GM12878 (cell line): Measurements from ENCODE around the gene RAB28. TPM values are rescaled to one million over a fixed set of nuclear protein-coding genes. Genes with fewer than 3 reads are reported as not detected.

Experiments used
- ATAC-seq: fragments of 200-7000 bp; cut with Tn5 transposase; 3 replicates; pipeline ENCODE4 v1.9.1; 2020; ENCODE audit warnings: mild to moderate bottlenecking, moderate library complexity
- BruUV-seq: library from RNA; stranded (reverse); fragments of 400-500 nt; replicated peaks from 2 replicates; lab custom pipeline; 2021; lab: Mats Ljungman, UMichigan
- CTCF ChIA-PET: fragments of 300-600 bp; sonication (Branson Sonifier 250); formaldehyde crosslinking; extraction: SDS; loops from one replicate; lab custom pipeline; 2021; ENCODE audit warnings: inconsistent platforms; lab: Yijun Ruan, JAX
- POLR2A ChIA-PET: fragments of 350-600 bp; formaldehyde crosslinking; extraction: SDS; loops from one replicate; lab custom pipeline; 2021; ENCODE audit warnings: inconsistent platforms; lab: Charles Lee
- RAD21 ChIA-PET: fragments of 300-600 bp; sonication (Branson Sonifier 250); formaldehyde crosslinking; loops from one replicate; lab custom pipeline; 2023; ENCODE audit warnings: antibody characterized with exemption; ENCODE audit not compliant: unreplicated experiment; lab: Charles Lee
- SMC1A ChIA-PET: fragments of 300-600 bp; sonication (Branson Sonifier 250); formaldehyde crosslinking; loops from one replicate; lab custom pipeline; 2023; ENCODE audit not compliant: unreplicated experiment, uncharacterized antibody; lab: Charles Lee
- DNase-seq: peaks from one replicate; pipeline ENCODE4 v3.0.0-alpha.2; 2011; ENCODE audit warnings: low read depth, low spot score
- FAIRE-seq: peaks from 3 replicates; lab custom pipeline; 2011; peaks lifted over from hg19 to GRCh38; lab: Jason Lieb, UNC
- H2AFZ ChIP-seq: 2 replicates; pipeline ENCODE4 v1.6.0; 2011; ENCODE audit warnings: low read depth, low read length, control low read depth; ENCODE audit not compliant: control insufficient read depth
- H3K27ac ChIP-seq: 2 replicates; pipeline ENCODE4 v1.5.1; 2011; ENCODE audit warnings: control low read depth; ENCODE audit not compliant: control insufficient read depth, insufficient read depth
- H3K27me3 ChIP-seq, 2 experiments: replicated peaks in 1 of 2; 2 replicates each; pipeline versions ENCODE4 v1.6.0 to v1.6.1; 2011; ENCODE audit warnings: low read length in 1 of 2; ENCODE audit not compliant: control insufficient read depth in 2 of 2, insufficient read depth in 2 of 2
- H3K36me3 ChIP-seq, 2 experiments: 2 replicates each; pipeline ENCODE4 v1.5.1; 2011; ENCODE audit warnings: low read length in 1 of 2; ENCODE audit not compliant: control insufficient read depth in 2 of 2, insufficient read depth in 2 of 2
- H3K4me1 ChIP-seq: 2 replicates; pipeline ENCODE4 v1.6.1; 2011; ENCODE audit warnings: mild to moderate bottlenecking, low read length, moderate library complexity, mixed read lengths; ENCODE audit not compliant: control insufficient read depth, insufficient read depth
- H3K4me2 ChIP-seq: 2 replicates; pipeline ENCODE4 v1.6.0; 2011; ENCODE audit warnings: control low read depth; ENCODE audit not compliant: control insufficient read depth, insufficient read depth
- H3K4me3 ChIP-seq: fragments of 200-600 bp; sonication (generic); 2 replicates; pipeline ENCODE4 v1.5.1; 2016
- H3K79me2 ChIP-seq: 2 replicates; pipeline ENCODE4 v1.6.0; 2011; ENCODE audit warnings: low read length; ENCODE audit not compliant: control insufficient read depth, insufficient read depth
- H3K9ac ChIP-seq: 2 replicates; pipeline ENCODE4 v1.8.0; 2011; ENCODE audit warnings: low read length, control low read depth, mixed read lengths; ENCODE audit not compliant: control insufficient read depth, insufficient read depth
- H3K9me3 ChIP-seq: replicated peaks from 3 replicates; pipeline ENCODE4 v1.5.1; 2011; ENCODE audit warnings: mild to moderate bottlenecking, low read length; ENCODE audit not compliant: control insufficient read depth, insufficient read depth
- H4K20me1 ChIP-seq: 2 replicates; pipeline ENCODE4 v1.6.0; 2011; ENCODE audit not compliant: control insufficient read depth, insufficient read depth
- BACH1 ChIP-seq: fragments of 450-650 bp; IDR thresholded peaks from 2 replicates; pipeline ENCODE4 v1.6.1; 2017; ENCODE audit warnings: mild to moderate bottlenecking, borderline replicate concordance
- BHLHE40 ChIP-seq, 2 experiments: fragments of 450-650 bp in 1 of 2; IDR thresholded peaks; 2 replicates each; pipeline ENCODE4 v1.6.1; 2011 to 2017; ENCODE audit warnings: low read depth in 2 of 2, borderline replicate concordance in 1 of 2, improper control_type of control experiment in 1 of 2, low read length in 1 of 2, mild to moderate bottlenecking in 1 of 2
- BRCA1 ChIP-seq: IDR thresholded peaks from 2 replicates; pipeline ENCODE4 v1.6.1; 2011; ENCODE audit warnings: low read depth, low read length, improper control_type of control experiment
- CBX5 ChIP-seq: sonication (generic); IDR thresholded peaks from 2 replicates; pipeline ENCODE4 v1.6.1; 2016; ENCODE audit warnings: low read depth, moderate library complexity, mild to moderate bottlenecking, inconsistent platforms
- CREB1 ChIP-seq: IDR thresholded peaks from 2 replicates; pipeline ENCODE4 v1.6.1; 2012; ENCODE audit warnings: low read depth, mild to moderate bottlenecking, inconsistent platforms
- CTCF ChIP-seq, 3 experiments: IDR thresholded peaks in 2 of 3; conservative IDR thresholded peaks in 1 of 3; 2 replicates each; pipeline ENCODE4 v1.5.1; 2011; ENCODE audit warnings: low read depth in 3 of 3, low read length in 3 of 3, mild to moderate bottlenecking in 3 of 3, control low read depth in 2 of 3, moderate library complexity in 2 of 3, inconsistent platforms in 1 of 3, mixed read lengths in 1 of 3; ENCODE audit not compliant: control insufficient read depth in 2 of 3, insufficient read depth in 1 of 3; ENCODE audit errors: extremely low read depth in 1 of 3
- HDGF ChIP-seq: fragments of 450-650 bp; IDR thresholded peaks from 2 replicates; pipeline ENCODE4 v1.6.1; 2016; ENCODE audit warnings: antibody characterized with exemption
- IKZF1 ChIP-seq: fragments of 450-650 bp; conservative IDR thresholded peaks from 2 replicates; pipeline ENCODE4 v1.6.1; 2017; ENCODE audit warnings: antibody characterized with exemption, mild to moderate bottlenecking
- IRF3 ChIP-seq: fragments of 450-650 bp; IDR thresholded peaks from 2 replicates; pipeline ENCODE4 v1.6.1; 2014; ENCODE audit warnings: mild to moderate bottlenecking
- NFXL1 ChIP-seq: fragments of 450-650 bp; IDR thresholded peaks from 2 replicates; pipeline ENCODE4 v1.6.1; 2017; ENCODE audit warnings: antibody characterized with exemption, mild to moderate bottlenecking, borderline replicate concordance
- RELA ChIP-seq: fragments of 450-650 bp; IDR thresholded peaks from 2 replicates; pipeline ENCODE4 v1.8.0; 2014; ENCODE audit warnings: borderline replicate concordance; ENCODE audit not compliant: partially characterized antibody
- ZNF207 ChIP-seq: fragments of 450-650 bp; IDR thresholded peaks from 2 replicates; pipeline ENCODE4 v1.6.1; 2014; ENCODE audit warnings: antibody characterized with exemption, mild to moderate bottlenecking, borderline replicate concordance
- ZNF217 ChIP-seq: fragments of 450-650 bp; IDR thresholded peaks from 2 replicates; pipeline ENCODE4 v1.6.1; 2017; ENCODE audit warnings: antibody characterized with exemption, mild to moderate bottlenecking
- WGBS: methylation state at CpG from one replicate; pipeline ENCODE4 v1.1.6; 2016; ENCODE audit warnings: low lambda C conversion rate; ENCODE audit not compliant: insufficient replicate concordance, insufficient coverage; ENCODE audit errors: missing lambda C conversion rate; 5-methylcytosine and 5-hydroxymethylcytosine counted together
- in situ Hi-C: fragments of 300-500 bp; cut with MboI; formaldehyde crosslinking; loops from 9 replicates; pipeline ENCODE4 v1.14.3; 2018; ENCODE audit warnings: mixed read lengths
- intact Hi-C: fragments of 100-400 bp; cut with micrococcal nuclease; formaldehyde crosslinking; loops from one replicate; pipeline ENCODE4 v1.14.2; 2022; ENCODE audit not compliant: unreplicated experiment
- polyA plus RNA-seq, 11 experiments: library from polyadenylated mRNA; depleted of rRNA in 4 of 11; unstranded in 6 of 11; stranded (reverse) in 5 of 11; fragments of >200 nt; fragmentation: Nextera tagmentation in 4 of 11; fragmentation: Illumina TruSeq in 1 of 11; extraction: Ambion mirVana in 4 of 11; extraction: Trizol in 1 of 11; gene quantifications; 1 replicate in 1 of 11; 2 replicates in 10 of 11; pipeline versions ENCODE4 v1.2.1 to v1.2.3, GENCODE V29; 2011 to 2016; ENCODE audit warnings: inconsistent platforms in 2 of 11, missing spikeins in 2 of 11, low read depth in 1 of 11
- total RNA-seq, 4 experiments: library from RNA; depleted of rRNA in 3 of 4; stranded (reverse); fragments of >200 nt in 3 of 4; fragmentation: Illumina TruSeq in 1 of 4; extraction: Trizol in 1 of 4; gene quantifications; 2 replicates each; pipeline versions ENCODE4 v1.2.1 to v1.2.3, GENCODE V29; 2013 to 2021
- TF ChIP-seq, protein P1 (sequence below): IDR thresholded peaks from 2 replicates; pipeline ENCODE4 v1.6.1; 2012; ENCODE audit warnings: low read depth, low read length, improper control_type of control experiment
- TF ChIP-seq, protein P2 (sequence below): fragments of 450-650 bp; IDR thresholded peaks from 2 replicates; pipeline ENCODE4 v1.6.1; 2017; ENCODE audit warnings: low read depth, mild to moderate bottlenecking, moderate library complexity

The RAB28 gene
- total and polyA plus RNA-seq, 10 of the 15 experiments (the other 5 are each of a cell fraction or from before 2014, with no cell fraction given): 5.8 to 29.3 (median 16.9) TPM

DNA sequence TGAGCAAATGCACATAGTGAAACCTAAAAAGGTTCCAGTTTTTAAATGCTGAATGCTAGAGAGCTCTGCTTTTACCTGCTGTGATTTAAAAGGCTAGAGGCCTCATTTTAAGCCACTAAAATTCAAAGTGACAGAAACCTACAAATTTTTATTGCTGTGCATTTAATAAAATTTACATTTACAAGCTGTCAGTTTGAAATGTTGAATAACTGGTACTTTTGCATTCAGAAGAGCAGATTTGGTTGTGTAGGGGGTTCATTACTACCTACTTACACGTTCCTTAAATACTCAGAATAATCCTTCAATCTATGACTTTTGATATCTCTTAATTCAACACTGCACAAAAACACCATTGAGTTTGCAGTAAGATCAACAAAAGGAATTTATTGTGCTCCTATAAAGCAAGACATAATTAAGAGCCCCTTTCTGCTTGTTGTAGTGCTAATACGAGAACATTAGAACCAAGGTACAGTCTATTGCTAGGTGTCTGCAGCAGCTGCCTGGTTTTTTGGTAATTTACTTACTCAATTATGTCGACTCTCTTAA, 32.2 kb upstream of the RAB28 start (continued):
- TF ChIP-seq CTCF (IDR thresholded peaks at IDR 0.05 in 2 of 3, conservative IDR thresholded peaks at IDR 0.05 in 1 of 3; ENCODE audit: control insufficient read depth in 2 of 3, extremely low read depth in 1 of 3, insufficient read depth in 1 of 3, low read depth in 3 of 3, low read length in 3 of 3) (no peak), IKZF1 (no peak), NFXL1 (no peak), CBX5 (no peak), ZNF217 (no peak)

DNA sequence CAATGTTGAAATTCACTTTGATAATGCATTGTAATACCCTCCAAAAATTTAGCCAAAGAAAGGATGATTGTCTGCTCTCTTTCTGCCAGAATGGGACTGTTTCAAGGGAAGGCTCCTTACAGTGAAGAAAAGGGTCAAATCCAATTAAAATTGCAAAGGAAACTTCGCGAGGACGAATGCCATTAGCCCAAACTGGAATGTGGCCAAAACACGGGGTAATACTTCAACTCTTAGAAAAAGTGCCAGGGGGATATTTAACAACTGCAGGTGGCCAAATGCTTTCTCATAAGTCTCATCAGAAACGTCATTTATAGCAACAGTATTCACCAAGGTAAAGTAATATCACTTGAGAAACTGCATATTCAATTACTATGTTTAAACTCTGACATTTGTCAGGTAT, 31.1 kb upstream of the RAB28 start:
- ATAC-seq (no peak), FAIRE-seq (no peak)
- H3K79me2 ChIP-seq: no peaks in the 10 kb centered on the region
- WGBS: 54% methylated on average over 5 of the region's 5 CpGs
- no peaks in the 10 kb centered on the region for H3K4me1 ChIP-seq
- ChIA-PET RAD21 (no interaction called here), POLR2A (no interaction called here)
- no peak overlapping the region for H2AFZ ChIP-seq
- no peak overlapping the region for H3K4me2 ChIP-seq
- in situ Hi-C loops: no loop called here
- H3K9ac ChIP-seq: no peak overlapping the region
- TF ChIP-seq BACH1: no peak
- no peak for TF ChIP-seq HDGF
- TF ChIP-seq, protein P1, sequence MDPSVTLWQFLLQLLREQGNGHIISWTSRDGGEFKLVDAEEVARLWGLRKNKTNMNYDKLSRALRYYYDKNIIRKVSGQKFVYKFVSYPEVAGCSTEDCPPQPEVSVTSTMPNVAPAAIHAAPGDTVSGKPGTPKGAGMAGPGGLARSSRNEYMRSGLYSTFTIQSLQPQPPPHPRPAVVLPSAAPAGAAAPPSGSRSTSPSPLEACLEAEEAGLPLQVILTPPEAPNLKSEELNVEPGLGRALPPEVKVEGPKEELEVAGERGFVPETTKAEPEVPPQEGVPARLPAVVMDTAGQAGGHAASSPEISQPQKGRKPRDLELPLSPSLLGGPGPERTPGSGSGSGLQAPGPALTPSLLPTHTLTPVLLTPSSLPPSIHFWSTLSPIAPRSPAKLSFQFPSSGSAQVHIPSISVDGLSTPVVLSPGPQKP: no peak
- no peak for TF ChIP-seq RELA
- no peak for TF ChIP-seq ZNF207
- TF ChIP-seq BRCA1: no peak
- TF ChIP-seq, protein P2, sequence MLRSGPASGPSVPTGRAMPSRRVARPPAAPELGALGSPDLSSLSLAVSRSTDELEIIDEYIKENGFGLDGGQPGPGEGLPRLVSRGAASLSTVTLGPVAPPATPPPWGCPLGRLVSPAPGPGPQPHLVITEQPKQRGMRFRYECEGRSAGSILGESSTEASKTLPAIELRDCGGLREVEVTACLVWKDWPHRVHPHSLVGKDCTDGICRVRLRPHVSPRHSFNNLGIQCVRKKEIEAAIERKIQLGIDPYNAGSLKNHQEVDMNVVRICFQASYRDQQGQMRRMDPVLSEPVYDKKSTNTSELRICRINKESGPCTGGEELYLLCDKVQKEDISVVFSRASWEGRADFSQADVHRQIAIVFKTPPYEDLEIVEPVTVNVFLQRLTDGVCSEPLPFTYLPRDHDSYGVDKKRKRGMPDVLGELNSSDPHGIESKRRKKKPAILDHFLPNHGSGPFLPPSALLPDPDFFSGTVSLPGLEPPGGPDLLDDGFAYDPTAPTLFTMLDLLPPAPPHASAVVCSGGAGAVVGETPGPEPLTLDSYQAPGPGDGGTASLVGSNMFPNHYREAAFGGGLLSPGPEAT: no peak
- TF ChIP-seq CREB1: no peak
- no peak for TF ChIP-seq BHLHE40 (IDR thresholded peaks at IDR 0.05; ENCODE audit: borderline replicate concordance in 1 of 2, low read depth in 2 of 2, low read length in 1 of 2)
- TF ChIP-seq IKZF1: no peak
- no peak for TF ChIP-seq IRF3
- TF ChIP-seq, all 136 proteins: peak for 0
- SMC1A ChIA-PET: no interaction called here
- Histone ChIP-seq H3K4me3 (no peak overlapping the region), H3K36me3 (no peaks in the 10 kb centered on the region), H3K27ac (no peak overlapping the region), H4K20me1 (no peaks in the 10 kb centered on the region), H3K27me3 (peaks cover 0 to 2% of the 10 kb centered on the region in 2 experiments; a peak in 1 of 4 replicates), H3K9me3 (no peaks in the 10 kb centered on the region)
- no TSS peak for BruUV-seq
- CTCF ChIA-PET: no interaction called here
- intact Hi-C loops: no loop called here
- DNase-seq: no peak
